ENCODE measurements around the gene NPAS1. TPM values are rescaled to one million over a fixed set of nuclear protein-coding genes. Genes with fewer than 3 reads are reported as not detected.

Gene NPAS1
- total and polyA plus RNA-seq, 2 experiments from 2014 or later, result 5.6 to 9.8 TPM

DNA sequence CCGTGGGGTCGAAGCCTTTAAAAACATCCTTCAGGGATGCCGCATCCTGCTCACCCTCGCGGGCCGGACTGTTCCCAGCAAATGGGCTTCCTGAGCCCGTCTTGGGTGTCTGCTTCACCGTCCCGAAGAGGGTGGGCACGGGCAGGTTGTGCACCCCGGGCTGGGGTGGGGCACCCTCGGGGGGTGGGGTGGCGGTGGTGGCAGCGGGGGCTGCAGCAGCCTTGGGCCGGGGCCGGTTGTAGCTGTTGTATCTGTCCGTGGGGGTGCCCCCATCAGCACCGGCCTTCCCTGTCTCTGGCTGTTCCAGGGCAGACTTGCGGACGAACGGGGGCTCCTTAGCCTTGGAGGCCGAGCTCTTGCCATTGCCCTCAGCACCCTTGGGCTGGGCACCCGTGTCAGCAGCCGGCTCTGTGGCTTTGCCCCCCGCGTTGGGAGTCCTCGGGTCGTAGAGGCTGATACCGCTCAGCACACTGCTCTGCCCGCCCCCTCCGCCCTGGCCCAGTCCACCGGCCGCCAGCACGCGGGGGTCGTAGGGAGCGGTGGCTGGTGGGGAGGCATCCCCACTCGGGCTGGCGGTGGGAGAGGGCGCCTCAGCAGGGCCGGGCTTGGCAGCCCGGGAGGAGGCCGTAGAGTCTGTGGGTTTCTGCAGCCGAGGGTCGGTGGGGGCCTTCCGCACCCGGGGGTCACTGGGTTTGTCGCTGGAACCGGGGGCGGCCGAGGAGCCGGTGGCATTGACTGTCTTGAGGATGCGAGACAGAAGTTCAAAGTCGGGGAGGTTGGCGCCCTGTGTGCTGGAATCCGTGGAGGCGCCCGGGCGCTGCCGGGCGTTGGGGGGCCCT is 47.0 kb downstream of the NPAS1 start:
- no peaks in the 10 kb centered on the region; the same call in 2 of the 3 replicates for H3K4me1 Mint-ChIP-seq
- Histone ChIP-seq H3K27me3 (ENCODE audit: insufficient read depth) (no peaks in the 10 kb centered on the region), H3K27ac (ENCODE audit: low read depth) (no peak overlapping the region), H3K4me3 (no peak overlapping the region), H3K9me2 (ENCODE audit: insufficient read depth) (no peaks in the 10 kb centered on the region), H3F3A (replicated peaks; ENCODE audit: low read depth) (peaks cover 7% of the 10 kb centered on the region), H3K36me3 (ENCODE audit: insufficient read depth) (no peaks in the 10 kb centered on the region), H4K20me1 (replicated peaks; ENCODE audit: insufficient read depth) (peaks cover 16% of the 10 kb centered on the region), H2AFZ (no peak overlapping the region), H3K79me2 (replicated peaks; ENCODE audit: insufficient read depth) (0 out of 2 replicates have a peak, but pooled peaks cover 4% of the 10 kb centered on the region), H3K4me1 (ENCODE audit: insufficient read depth) (no peaks in the 10 kb centered on the region), H3K4me2 (no peak overlapping the region)
- H3K27ac Mint-ChIP-seq, result no peak overlapping the region
- DNase-seq (ENCODE audit: low spot score) (no peak), ATAC-seq (no peak)
- peaks cover 52% of the 10 kb centered on the region for H3K36me3 Mint-ChIP-seq (ENCODE audit: low read depth)
- H3K27me3 Mint-ChIP-seq (ENCODE audit: insufficient read depth, low read depth, poor library complexity), result peaks cover 21% of the 10 kb centered on the region
- H3K9me3 Mint-ChIP-seq, result no peaks in the 10 kb centered on the region
- TF ChIP-seq JUNB (IDR thresholded peaks at IDR 0.05; ENCODE audit: unreplicated experiment), result no peak
- no peak for TF ChIP-seq ZNF331 (CRISPR knock-in tag; IDR thresholded peaks at IDR 0.05; ENCODE audit: low read depth)
- no peak for TF ChIP-seq EZH2 (IDR thresholded peaks at IDR 0.05; ENCODE audit: low read depth, unreplicated experiment)
- TF ChIP-seq, protein P1, sequence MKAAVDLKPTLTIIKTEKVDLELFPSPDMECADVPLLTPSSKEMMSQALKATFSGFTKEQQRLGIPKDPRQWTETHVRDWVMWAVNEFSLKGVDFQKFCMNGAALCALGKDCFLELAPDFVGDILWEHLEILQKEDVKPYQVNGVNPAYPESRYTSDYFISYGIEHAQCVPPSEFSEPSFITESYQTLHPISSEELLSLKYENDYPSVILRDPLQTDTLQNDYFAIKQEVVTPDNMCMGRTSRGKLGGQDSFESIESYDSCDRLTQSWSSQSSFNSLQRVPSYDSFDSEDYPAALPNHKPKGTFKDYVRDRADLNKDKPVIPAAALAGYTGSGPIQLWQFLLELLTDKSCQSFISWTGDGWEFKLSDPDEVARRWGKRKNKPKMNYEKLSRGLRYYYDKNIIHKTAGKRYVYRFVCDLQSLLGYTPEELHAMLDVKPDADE (IDR thresholded peaks at IDR 0.05), result no peak
- no peak for TF ChIP-seq CREB1 (CRISPR knock-in tag; IDR thresholded peaks at IDR 0.05; ENCODE audit: low read depth)
- TF ChIP-seq EZH2phosphoT487 (IDR thresholded peaks at IDR 0.05; ENCODE audit: unreplicated experiment), result no peak
- TF ChIP-seq POLR2AphosphoS5 (IDR thresholded peaks at IDR 0.05; ENCODE audit: low read depth), result no peak
- TF ChIP-seq ZNF462 (CRISPR knock-in tag; IDR thresholded peaks at IDR 0.05), result no peak
- TF ChIP-seq ZNF114 (CRISPR knock-in tag; IDR thresholded peaks at IDR 0.05), result no peak
- TF ChIP-seq, protein P2, sequence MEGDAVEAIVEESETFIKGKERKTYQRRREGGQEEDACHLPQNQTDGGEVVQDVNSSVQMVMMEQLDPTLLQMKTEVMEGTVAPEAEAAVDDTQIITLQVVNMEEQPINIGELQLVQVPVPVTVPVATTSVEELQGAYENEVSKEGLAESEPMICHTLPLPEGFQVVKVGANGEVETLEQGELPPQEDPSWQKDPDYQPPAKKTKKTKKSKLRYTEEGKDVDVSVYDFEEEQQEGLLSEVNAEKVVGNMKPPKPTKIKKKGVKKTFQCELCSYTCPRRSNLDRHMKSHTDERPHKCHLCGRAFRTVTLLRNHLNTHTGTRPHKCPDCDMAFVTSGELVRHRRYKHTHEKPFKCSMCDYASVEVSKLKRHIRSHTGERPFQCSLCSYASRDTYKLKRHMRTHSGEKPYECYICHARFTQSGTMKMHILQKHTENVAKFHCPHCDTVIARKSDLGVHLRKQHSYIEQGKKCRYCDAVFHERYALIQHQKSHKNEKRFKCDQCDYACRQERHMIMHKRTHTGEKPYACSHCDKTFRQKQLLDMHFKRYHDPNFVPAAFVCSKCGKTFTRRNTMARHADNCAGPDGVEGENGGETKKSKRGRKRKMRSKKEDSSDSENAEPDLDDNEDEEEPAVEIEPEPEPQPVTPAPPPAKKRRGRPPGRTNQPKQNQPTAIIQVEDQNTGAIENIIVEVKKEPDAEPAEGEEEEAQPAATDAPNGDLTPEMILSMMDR (conservative IDR thresholded peaks at IDR 0.05; ENCODE audit: low read depth in 2 of 2), result no peak
- no peak for TF ChIP-seq STAT1 (IDR thresholded peaks at IDR 0.05; ENCODE audit: unreplicated experiment)
- no peak for TF ChIP-seq NANOG (IDR thresholded peaks at IDR 0.05; ENCODE audit: borderline replicate concordance)
- no peak for TF ChIP-seq REST (IDR thresholded peaks at IDR 0.05; ENCODE audit: unreplicated experiment)
- H3K4me3 Mint-ChIP-seq, result no peak overlapping the region

All from GM23338 (cell line).